Astrocyte of the spinal cord (primary cell): ENCODE results near the gene SH2D2A.

ENCODE experiments used
- DNase-seq: peaks from one replicate; pipeline ENCODE4 v3.0.0; 2011; ENCODE audit warnings: low read depth, low spot score
- H3K4me3 ChIP-seq: 2 replicates; pipeline ENCODE4 v1.5.1; 2011; ENCODE audit warnings: low read depth, mild to moderate bottlenecking, low read length, moderate library complexity
- in situ Hi-C: cut with HindIII; loops from 2 replicates; pipeline ENCODE4 v1.10.0; 2017; ENCODE audit warnings: low sequenced_read_pairs
- TF ChIP-seq, protein P1 (sequence below): IDR thresholded peaks from 2 replicates; pipeline ENCODE4 v1.5.1; 2012; ENCODE audit warnings: low read depth, mild to moderate bottlenecking, low read length, inconsistent platforms

SH2D2A gene

DNA sequence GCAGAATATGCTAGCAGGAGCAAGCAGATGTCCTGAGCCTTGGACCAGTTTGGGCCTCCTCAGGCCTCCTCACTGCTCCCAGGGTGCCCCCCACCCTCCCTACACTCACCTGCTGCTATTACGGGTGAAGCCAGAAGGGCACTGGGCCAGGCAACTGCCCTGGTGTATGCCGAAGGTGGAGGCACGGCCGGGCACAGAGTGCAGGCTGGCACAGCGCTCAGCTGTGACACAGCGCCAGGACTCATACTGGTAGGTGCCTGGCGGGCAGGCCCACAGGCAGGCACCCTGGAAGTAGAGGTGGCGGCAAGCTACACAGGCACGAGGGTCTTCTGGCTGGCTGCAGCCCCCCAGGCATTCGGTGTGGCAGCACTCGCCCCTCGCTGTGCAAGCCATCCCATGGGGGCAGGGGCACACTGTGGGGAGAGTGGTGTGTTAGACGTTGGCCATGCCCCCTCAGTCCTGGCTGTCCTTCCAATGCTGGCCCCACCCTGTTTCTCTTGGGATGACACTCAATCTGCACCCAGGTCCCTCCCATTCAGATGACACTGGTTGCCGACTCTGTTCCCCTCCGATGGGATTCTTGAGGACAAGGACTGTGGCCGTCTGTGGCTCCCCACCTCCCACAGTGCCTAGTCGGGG, 35.2 kb upstream of the SH2D2A start:
- DNase-seq, result no peak
- TF ChIP-seq, protein P1, sequence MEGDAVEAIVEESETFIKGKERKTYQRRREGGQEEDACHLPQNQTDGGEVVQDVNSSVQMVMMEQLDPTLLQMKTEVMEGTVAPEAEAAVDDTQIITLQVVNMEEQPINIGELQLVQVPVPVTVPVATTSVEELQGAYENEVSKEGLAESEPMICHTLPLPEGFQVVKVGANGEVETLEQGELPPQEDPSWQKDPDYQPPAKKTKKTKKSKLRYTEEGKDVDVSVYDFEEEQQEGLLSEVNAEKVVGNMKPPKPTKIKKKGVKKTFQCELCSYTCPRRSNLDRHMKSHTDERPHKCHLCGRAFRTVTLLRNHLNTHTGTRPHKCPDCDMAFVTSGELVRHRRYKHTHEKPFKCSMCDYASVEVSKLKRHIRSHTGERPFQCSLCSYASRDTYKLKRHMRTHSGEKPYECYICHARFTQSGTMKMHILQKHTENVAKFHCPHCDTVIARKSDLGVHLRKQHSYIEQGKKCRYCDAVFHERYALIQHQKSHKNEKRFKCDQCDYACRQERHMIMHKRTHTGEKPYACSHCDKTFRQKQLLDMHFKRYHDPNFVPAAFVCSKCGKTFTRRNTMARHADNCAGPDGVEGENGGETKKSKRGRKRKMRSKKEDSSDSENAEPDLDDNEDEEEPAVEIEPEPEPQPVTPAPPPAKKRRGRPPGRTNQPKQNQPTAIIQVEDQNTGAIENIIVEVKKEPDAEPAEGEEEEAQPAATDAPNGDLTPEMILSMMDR, result no peak
- in situ Hi-C loops, result no loop called here
- no peak overlapping the region for H3K4me3 ChIP-seq

DNA sequence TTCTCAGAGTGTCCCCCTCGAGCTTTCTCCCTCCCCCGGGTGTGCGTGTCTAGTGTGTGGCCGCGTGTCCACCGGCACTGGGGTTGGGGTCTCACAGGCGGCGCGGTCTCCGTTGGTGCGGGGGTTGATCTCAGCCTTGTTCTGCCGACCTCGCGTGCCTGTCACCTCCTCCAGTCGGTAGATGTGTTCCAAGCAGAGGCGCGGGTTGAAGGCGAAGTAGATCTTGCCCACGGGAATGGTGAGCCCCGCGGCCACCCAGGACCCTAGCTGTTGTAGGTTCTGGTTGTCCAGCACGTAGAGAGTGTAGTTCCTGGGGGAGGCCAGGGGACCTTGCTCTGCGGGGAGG, 32.5 kb upstream of the SH2D2A start:
- no peak overlapping the region for H3K4me3 ChIP-seq
- TF ChIP-seq, protein P1, result no peak
- in situ Hi-C loops, result no loop called here
- no peak for DNase-seq

DNA sequence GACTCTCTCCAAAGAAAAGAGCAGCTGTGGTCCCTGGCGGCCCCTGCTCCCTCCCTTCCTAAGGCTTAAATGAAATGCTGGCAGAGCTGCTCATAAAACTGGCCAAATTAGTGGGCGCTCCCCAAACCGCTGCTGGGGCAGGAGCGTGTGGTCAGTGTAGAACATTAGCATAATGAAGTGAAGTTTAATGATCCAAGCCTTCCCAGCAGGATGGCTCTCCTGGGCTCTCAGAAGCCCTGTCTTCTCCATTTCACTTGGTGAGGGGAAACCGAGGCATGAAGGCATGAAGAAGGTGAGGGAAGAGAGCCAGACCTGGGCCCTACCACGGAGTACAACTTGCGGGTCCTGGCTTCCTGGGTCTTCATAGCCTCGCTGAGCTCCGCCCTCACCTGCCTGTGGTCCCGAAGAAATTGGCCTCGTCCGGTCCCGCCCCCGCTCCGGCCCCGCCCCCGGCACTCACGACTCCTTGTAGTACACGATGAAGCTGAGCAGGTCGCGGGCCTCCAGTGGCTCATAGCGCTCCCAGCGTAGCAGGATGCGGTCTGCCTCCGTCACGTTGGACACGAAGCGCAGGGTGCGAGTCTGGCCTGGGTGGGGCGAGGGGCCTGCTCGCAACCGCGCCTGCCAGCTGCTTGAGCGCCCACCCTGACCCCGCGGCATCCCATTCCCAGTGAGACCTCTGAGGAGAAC, 32.0 kb upstream of the SH2D2A start:
- no peak overlapping the region for H3K4me3 ChIP-seq
- peak; percentile 20 for DNase-seq

DNA sequence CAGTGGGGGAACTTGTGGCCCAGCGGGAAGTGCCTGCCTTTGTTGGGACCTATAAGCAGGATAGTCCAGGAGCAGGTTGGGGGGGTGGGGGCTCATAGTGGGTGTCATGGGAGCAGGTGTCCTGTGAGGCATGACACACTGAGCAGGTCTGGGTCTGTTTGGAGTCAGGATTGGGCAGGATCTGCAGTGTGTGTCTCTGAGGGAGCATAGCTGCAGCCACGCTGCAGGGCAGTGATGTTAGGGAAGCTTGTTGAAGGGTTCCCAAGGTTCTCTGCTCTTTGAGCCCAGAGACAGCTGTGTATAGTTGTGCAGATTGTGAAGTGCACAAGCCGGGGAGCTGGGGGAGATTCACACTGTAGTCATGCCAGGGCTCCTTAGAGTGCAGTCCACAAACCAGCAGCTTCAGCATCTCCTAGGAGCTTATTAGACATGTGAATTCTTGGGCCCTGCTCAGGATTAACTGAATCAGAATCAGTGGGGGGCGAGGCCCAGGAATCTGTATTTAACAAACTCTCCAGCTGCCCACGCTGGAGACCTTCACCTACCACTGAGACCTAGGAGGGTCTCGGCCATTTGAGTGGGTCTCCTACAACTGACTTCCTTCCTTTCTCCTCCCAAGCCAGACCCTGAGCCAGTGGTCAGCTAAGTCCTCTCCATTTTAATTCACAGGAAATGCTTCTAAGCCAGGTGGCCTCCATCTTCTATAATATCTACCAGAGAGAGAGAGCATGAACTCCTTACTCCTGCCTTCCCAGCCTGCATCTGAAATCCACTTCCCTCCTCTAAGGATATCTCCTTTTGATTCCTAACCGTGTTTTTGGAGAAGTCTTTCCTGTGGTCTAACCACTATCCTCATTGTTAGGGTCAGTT, 31.2 kb upstream of the SH2D2A start:
- H3K4me3 ChIP-seq, result no peak overlapping the region
- in situ Hi-C loops, result no loop called here
- no peak for DNase-seq
- TF ChIP-seq, protein P1, result no peak

More for the DNA sequence above, 32.0 kb upstream of the SH2D2A start:
- TF ChIP-seq, protein P1, result no peak
- in situ Hi-C loops, result no loop called here

DNA sequence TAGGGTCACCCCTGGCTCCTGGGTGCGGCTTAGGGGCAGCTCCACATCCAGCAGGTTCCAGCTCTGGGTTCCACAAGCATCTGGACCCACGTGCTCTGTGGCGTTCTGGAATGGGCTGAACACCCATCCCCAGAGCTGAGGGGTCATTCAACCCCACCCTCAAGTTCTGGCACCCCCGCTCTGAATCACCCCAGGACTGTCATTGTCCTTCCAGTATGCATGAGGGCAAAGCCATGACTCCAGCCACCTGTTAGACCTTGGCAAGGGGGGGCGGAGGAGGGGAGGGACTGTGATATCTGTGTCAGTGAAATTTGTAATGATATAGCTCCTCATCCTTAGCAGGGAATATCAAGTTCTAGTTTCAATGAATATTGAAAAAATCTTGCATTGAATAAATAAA, 30.0 kb upstream of the SH2D2A start:
- TF ChIP-seq, protein P1, result no peak
- H3K4me3 ChIP-seq, result no peak overlapping the region
- DNase-seq, result no peak
- in situ Hi-C loops, result no loop called here

DNA sequence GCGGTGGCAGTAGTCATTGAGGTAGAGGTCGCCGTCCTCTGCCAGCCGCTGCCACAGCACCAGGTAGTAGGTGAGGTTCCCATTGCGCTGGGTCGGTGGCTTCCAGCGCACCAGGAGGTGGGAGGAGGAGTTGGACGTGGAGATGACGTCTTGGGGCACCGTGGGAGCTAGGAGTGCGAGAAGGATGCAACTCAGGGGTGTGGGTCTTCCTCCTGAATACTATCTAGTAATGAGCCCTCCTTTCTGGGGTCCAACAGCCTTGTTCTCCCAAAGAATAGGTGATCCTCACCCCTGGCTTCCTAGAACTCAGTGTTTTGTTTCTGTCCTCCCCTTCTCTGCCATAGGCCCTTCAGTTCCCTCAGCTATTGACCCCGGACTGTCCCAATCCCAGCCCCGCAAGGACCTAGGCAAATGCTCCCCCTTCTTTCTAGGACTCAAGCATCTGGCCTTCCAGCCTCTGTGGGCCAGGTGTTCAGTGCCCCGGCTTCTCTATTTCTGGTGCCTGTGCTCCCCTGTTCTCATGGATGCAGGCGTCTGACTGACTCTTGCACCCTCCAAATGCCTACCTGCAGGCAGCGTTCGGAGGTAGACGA, 29.4 kb upstream of the SH2D2A start:
- H3K4me3 ChIP-seq, result no peak overlapping the region
- in situ Hi-C loops, result no loop called here
- TF ChIP-seq, protein P1, result no peak
- no peak for DNase-seq
